ENCODE measurements around the gene GRXCR2.
A peak's percentile ranks its signal among the peaks of the same experiment; 100 is the strongest.

The GRXCR2 gene

DNA sequence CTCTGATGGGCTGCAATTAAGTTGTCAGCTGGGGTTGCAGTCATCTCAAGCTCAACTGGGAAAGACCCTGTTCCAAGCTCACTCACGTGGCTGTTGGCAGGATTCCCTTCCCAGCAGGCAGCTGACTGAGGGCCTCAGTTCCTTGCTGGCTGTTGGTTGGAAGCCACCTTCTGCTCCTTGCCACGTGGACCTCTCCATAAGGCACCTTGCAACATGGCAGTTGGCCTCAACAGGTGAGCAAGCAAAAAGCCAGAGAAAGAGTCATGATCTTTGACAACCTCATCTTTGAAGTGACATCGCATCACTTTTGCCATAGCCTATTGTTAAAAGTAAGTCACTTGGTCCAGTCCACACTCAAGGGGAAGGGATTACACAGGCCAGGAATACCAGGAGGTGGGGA is 19.8 kb downstream of the GRXCR2 start:
- CTCF ChIA-PET, result no interaction called here
- Histone ChIP-seq H3K4me1 (ENCODE audit: control insufficient read depth, insufficient read depth, low read length) (no peaks in the 10 kb centered on the region), H3K4me3 (ENCODE audit: low read depth, low read length) (no peak overlapping the region), H3K36me3 (ENCODE audit: control insufficient read depth in 2 of 2, insufficient read depth in 1 of 2, low read length in 2 of 2) (no peaks in the 10 kb centered on the region), H3K27ac (ENCODE audit: extremely low read depth, low read depth, low read length) (no peak overlapping the region), H3K9me3 (ENCODE audit: control insufficient read depth, insufficient read depth, low read depth, low read length) (no peaks in the 10 kb centered on the region)
- TF ChIP-seq ZBTB20 (tag by site-specific recombination; IDR thresholded peaks at IDR 0.05), result no peak
- TF ChIP-seq ZNF510 (tag by site-specific recombination; IDR thresholded peaks at IDR 0.05; ENCODE audit: insufficient replicate concordance), result no peak
- no peak for TF ChIP-seq ZNF792 (tag by site-specific recombination; IDR thresholded peaks at IDR 0.05)
- no peak for TF ChIP-seq ZNF660 (tag by site-specific recombination; IDR thresholded peaks at IDR 0.05)
- TF ChIP-seq ZIC2 (tag by site-specific recombination; IDR thresholded peaks at IDR 0.05), result peak; percentile 67
- TF ChIP-seq SCRT2 (tag by site-specific recombination; IDR thresholded peaks at IDR 0.05), result peak; percentile 67
- peak; percentile 39; the same call in 1 of the 2 replicates for TF ChIP-seq SCRT1 (tag by site-specific recombination; IDR thresholded peaks at IDR 0.05; ENCODE audit: borderline replicate concordance)
- TF ChIP-seq, protein P1, sequence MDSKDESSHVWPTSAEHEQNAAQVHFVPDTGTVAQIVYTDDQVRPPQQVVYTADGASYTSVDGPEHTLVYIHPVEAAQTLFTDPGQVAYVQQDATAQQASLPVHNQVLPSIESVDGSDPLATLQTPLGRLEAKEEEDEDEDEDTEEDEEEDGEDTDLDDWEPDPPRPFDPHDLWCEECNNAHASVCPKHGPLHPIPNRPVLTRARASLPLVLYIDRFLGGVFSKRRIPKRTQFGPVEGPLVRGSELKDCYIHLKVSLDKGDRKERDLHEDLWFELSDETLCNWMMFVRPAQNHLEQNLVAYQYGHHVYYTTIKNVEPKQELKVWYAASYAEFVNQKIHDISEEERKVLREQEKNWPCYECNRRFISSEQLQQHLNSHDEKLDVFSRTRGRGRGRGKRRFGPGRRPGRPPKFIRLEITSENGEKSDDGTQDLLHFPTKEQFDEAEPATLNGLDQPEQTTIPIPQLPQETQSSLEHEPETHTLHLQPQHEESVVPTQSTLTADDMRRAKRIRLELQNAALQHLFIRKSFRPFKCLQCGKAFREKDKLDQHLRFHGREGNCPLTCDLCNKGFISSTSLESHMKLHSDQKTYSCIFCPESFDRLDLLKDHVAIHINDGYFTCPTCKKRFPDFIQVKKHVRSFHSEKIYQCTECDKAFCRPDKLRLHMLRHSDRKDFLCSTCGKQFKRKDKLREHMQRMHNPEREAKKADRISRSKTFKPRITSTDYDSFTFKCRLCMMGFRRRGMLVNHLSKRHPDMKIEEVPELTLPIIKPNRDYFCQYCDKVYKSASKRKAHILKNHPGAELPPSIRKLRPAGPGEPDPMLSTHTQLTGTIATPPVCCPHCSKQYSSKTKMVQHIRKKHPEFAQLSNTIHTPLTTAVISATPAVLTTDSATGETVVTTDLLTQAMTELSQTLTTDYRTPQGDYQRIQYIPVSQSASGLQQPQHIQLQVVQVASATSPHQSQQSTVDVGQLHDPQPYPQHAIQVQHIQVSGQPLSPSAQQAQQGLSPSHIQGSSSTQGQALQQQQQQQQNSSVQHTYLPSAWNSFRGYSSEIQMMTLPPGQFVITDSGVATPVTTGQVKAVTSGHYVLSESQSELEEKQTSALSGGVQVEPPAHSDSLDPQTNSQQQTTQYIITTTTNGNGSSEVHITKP (tag by site-specific recombination; IDR thresholded peaks at IDR 0.05), result peak; percentile 28; the same call in 1 of the 2 replicates
- TF ChIP-seq ZNF404 (tag by site-specific recombination; IDR thresholded peaks at IDR 0.05), result no peak
- TF ChIP-seq, protein P2, sequence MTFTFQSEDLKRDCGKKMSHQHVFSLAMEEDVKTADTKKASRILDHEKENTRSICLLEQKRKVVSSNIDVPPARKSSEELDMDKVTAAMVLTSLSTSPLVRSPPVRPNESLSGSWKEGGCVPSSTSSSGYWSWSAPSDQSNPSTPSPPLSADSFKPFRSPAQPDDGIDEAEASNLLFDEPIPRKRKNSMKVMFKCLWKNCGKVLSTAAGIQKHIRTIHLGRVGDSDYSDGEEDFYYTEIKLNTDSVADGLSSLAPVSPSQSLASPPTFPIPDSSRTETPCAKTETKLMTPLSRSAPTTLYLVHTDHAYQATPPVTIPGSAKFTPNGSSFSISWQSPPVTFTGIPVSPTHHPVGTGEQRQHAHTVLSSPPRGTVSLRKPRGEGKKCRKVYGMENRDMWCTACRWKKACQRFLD (tag by site-specific recombination; IDR thresholded peaks at IDR 0.05), result no peak
- POLR2A ChIA-PET, result no interaction called here

DNA sequence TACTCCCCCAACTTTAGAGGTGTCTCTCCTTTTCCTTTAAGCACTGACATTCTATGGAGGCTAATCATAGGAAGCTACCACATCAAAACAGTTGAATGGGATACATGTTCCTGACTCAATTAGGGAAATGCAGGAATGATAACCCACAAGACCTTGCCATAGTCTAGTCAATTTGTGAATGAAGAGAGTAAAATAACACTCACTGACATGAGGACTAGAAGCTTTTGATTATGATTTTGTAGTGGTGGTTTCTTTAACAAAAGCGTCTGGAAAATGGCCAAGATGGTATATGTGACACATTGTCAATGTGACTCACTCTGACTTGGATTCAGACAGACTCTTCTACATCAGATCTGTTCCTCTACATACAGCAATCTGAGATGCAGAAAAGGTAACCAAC is 24.0 kb downstream of the GRXCR2 start:
- H3K9me3 ChIP-seq (ENCODE audit: control insufficient read depth, insufficient read depth, low read depth, low read length), result no peaks in the 10 kb centered on the region
- POLR2A ChIA-PET, result interaction anchor here (1.1 kb wide), 1 partner anchor 14 kb away, joined by 3 read pairs; the partner anchor contains the start of gene PRELID2
- H3K36me3 ChIP-seq (ENCODE audit: control insufficient read depth in 2 of 2, insufficient read depth in 1 of 2, low read length in 2 of 2), result no peaks in the 10 kb centered on the region
- no peaks in the 10 kb centered on the region for H3K4me1 ChIP-seq (ENCODE audit: control insufficient read depth, insufficient read depth, low read length)
- no peak overlapping the region for H3K4me3 ChIP-seq (ENCODE audit: low read depth, low read length)
- CTCF ChIA-PET, result no interaction called here
- TF ChIP-seq KLF7 (tag by site-specific recombination; IDR thresholded peaks at IDR 0.05; ENCODE audit: borderline replicate concordance) (no peak), ZNF48 (tag by site-specific recombination; IDR thresholded peaks at IDR 0.05) (no peak), ZNF169 (tag by site-specific recombination; IDR thresholded peaks at IDR 0.05) (no peak), ZBTB1 (tag by site-specific recombination; IDR thresholded peaks at IDR 0.05) (no peak), ZNF214 (tag by site-specific recombination; IDR thresholded peaks at IDR 0.05; ENCODE audit: borderline replicate concordance) (no peak)
- H3K27ac ChIP-seq (ENCODE audit: extremely low read depth, low read depth, low read length), result no peak overlapping the region

DNA sequence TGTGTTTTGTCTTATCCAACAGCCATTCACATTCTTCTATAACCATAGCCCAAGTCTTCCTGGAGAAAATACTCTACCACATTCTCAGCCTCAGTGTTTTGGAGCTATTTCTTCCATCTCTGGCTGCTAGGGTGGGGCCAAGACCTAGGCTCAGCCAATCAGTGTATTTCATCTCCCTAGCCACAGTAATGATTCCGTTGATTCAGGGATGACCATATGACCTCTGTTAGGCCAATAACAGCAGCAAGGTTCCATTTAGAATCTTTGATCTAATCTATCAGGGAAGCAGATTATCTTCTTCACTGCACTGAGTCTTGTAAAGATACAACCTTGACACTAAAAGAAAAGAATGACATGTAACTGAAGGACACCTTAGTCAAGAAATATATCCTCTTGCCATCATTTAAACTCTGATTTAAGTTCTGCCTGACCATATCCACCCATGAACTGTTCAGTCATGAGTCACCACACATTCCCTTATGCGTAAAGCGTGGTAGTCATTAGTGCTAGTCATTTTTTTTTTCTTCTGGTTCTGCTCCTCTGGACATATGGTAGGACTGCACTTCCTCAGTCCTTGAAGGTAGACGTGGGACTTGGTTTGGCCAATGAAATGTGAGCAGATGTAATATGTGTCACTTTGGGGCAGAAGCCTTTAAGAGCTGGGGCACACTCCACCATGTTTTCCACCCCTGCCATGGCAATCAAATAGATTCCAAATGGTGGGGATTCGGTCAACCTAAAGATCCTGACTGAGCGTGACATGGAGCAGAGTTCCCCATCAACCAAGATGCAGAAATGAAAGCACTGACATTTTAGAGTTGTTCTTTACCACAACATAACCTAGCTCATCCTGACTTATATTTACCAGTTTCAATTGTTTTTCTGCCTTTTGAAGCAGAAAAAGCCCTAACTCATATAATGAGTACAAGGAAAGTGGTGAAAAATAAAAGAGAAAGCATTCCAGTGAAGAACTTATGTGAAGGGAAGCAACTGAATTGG is 25.0 kb downstream of the GRXCR2 start:
- Histone ChIP-seq H3K4me3 (ENCODE audit: low read depth, low read length) (no peak overlapping the region), H3K9me3 (ENCODE audit: control insufficient read depth, insufficient read depth, low read depth, low read length) (no peaks in the 10 kb centered on the region), H3K36me3 (ENCODE audit: control insufficient read depth in 2 of 2, insufficient read depth in 1 of 2, low read length in 2 of 2) (no peaks in the 10 kb centered on the region), H3K4me1 (ENCODE audit: control insufficient read depth, insufficient read depth, low read length) (no peaks in the 10 kb centered on the region), H3K27ac (ENCODE audit: extremely low read depth, low read depth, low read length) (no peak overlapping the region)
- ChIA-PET CTCF (interaction anchor here (0.5 to 0.8 kb wide), 4 partner anchors 13 to 1171 kb away, joined by 3 to 4 read pairs (median 4); no protein-coding TSS in a partner anchor), POLR2A (interaction anchor here (1.1 kb wide), 1 partner anchor 13 kb away, joined by 3 read pairs; the partner anchor contains the start of gene PRELID2)
- TF ChIP-seq ZFP3 (tag by site-specific recombination; IDR thresholded peaks at IDR 0.05; ENCODE audit: low read depth) (no peak), ZNF654 (tag by site-specific recombination; IDR thresholded peaks at IDR 0.05; ENCODE audit: low read depth) (no peak), SALL2 (tag by site-specific recombination; IDR thresholded peaks at IDR 0.05; ENCODE audit: borderline replicate concordance) (no peak), ZNF223 (tag by site-specific recombination; IDR thresholded peaks at IDR 0.05) (no peak), ZNF792 (tag by site-specific recombination; IDR thresholded peaks at IDR 0.05) (no peak), TCF7L2 (IDR thresholded peaks at IDR 0.05; ENCODE audit: borderline replicate concordance, low read depth, low read length) (no peak), ZNF23 (tag by site-specific recombination; IDR thresholded peaks at IDR 0.05; ENCODE audit: borderline replicate concordance) (no peak), ZNF514 (tag by site-specific recombination; IDR thresholded peaks at IDR 0.05) (no peak), HOXA7 (CRISPR knock-in tag; IDR thresholded peaks at IDR 0.05; ENCODE audit: borderline replicate concordance) (no peak), ZNF596 (tag by site-specific recombination; IDR thresholded peaks at IDR 0.05) (no peak), ZNF394 (tag by site-specific recombination; IDR thresholded peaks at IDR 0.05; ENCODE audit: borderline replicate concordance) (no peak), ZNF776 (tag by site-specific recombination; IDR thresholded peaks at IDR 0.05; ENCODE audit: borderline replicate concordance) (no peak), ZNF248 (tag by site-specific recombination; IDR thresholded peaks at IDR 0.05) (no peak), ZNF510 (tag by site-specific recombination; IDR thresholded peaks at IDR 0.05; ENCODE audit: insufficient replicate concordance) (no peak)

Data from HEK293 (cell line).